ENCODE results near the gene MCC.

DNA sequence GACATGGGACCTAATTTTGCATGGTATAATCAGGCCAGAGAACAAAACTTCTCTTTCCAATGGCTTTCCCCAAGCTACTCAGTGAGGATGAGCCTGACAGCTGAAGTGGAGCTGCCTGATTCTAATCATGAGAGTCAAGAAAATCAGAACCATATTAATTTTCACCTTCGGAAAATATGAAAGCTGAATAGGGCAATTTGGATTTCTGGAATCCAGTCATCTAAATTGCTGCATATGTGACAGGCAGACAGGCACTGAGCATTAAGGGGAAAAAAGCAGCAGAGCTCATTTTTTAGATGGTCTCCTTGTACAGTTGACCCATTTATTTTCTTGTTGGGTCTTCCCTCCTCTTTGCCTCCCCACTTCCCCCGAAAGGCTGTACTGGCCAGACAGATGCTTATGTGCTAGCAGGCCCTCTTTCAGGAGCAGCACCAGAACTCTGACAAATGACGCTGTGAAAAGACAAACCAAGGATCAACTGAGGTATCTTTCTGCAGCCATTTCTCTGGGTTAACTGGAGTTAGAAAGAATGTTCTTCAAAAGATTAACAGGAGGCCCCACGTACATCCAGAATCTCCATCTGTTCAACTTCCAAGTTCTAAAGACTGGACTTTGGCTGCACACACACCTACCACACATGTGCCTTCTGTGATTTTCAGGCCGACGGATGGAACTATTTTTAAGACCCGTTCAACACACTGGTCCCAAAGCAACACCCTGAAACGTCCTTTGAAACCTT, 336.4 kb downstream of the MCC start:
- TF ChIP-seq, protein P1, sequence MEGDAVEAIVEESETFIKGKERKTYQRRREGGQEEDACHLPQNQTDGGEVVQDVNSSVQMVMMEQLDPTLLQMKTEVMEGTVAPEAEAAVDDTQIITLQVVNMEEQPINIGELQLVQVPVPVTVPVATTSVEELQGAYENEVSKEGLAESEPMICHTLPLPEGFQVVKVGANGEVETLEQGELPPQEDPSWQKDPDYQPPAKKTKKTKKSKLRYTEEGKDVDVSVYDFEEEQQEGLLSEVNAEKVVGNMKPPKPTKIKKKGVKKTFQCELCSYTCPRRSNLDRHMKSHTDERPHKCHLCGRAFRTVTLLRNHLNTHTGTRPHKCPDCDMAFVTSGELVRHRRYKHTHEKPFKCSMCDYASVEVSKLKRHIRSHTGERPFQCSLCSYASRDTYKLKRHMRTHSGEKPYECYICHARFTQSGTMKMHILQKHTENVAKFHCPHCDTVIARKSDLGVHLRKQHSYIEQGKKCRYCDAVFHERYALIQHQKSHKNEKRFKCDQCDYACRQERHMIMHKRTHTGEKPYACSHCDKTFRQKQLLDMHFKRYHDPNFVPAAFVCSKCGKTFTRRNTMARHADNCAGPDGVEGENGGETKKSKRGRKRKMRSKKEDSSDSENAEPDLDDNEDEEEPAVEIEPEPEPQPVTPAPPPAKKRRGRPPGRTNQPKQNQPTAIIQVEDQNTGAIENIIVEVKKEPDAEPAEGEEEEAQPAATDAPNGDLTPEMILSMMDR (IDR thresholded peaks at IDR 0.05; ENCODE audit: low read depth, low read length, missing input control): no peak
- TF ChIP-seq, protein P2, sequence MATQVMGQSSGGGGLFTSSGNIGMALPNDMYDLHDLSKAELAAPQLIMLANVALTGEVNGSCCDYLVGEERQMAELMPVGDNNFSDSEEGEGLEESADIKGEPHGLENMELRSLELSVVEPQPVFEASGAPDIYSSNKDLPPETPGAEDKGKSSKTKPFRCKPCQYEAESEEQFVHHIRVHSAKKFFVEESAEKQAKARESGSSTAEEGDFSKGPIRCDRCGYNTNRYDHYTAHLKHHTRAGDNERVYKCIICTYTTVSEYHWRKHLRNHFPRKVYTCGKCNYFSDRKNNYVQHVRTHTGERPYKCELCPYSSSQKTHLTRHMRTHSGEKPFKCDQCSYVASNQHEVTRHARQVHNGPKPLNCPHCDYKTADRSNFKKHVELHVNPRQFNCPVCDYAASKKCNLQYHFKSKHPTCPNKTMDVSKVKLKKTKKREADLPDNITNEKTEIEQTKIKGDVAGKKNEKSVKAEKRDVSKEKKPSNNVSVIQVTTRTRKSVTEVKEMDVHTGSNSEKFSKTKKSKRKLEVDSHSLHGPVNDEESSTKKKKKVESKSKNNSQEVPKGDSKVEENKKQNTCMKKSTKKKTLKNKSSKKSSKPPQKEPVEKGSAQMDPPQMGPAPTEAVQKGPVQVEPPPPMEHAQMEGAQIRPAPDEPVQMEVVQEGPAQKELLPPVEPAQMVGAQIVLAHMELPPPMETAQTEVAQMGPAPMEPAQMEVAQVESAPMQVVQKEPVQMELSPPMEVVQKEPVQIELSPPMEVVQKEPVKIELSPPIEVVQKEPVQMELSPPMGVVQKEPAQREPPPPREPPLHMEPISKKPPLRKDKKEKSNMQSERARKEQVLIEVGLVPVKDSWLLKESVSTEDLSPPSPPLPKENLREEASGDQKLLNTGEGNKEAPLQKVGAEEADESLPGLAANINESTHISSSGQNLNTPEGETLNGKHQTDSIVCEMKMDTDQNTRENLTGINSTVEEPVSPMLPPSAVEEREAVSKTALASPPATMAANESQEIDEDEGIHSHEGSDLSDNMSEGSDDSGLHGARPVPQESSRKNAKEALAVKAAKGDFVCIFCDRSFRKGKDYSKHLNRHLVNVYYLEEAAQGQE (IDR thresholded peaks at IDR 0.05): no peak
- TF ChIP-seq TAF1 (conservative IDR thresholded peaks at IDR 0.05) (no peak), RAD21 (IDR thresholded peaks at IDR 0.05) (no peak), GABPA (IDR thresholded peaks at IDR 0.05 in 1 of 2, conservative IDR thresholded peaks at IDR 0.05 in 1 of 2) (no peak), EGR1 (IDR thresholded peaks at IDR 0.05; ENCODE audit: low read depth in 2 of 2) (no peak), JUND (IDR thresholded peaks at IDR 0.05) (no peak), RXRA (IDR thresholded peaks at IDR 0.05) (no peak), SP1 (IDR thresholded peaks at IDR 0.05) (no peak), HNF4A (conservative IDR thresholded peaks at IDR 0.05) (peak; percentile 28 to 57), YY1 (IDR thresholded peaks at IDR 0.05) (no peak)
- TF ChIP-seq, protein P3, sequence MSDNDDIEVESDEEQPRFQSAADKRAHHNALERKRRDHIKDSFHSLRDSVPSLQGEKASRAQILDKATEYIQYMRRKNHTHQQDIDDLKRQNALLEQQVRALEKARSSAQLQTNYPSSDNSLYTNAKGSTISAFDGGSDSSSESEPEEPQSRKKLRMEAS (IDR thresholded peaks at IDR 0.05): no peak
- TF ChIP-seq, protein P4, sequence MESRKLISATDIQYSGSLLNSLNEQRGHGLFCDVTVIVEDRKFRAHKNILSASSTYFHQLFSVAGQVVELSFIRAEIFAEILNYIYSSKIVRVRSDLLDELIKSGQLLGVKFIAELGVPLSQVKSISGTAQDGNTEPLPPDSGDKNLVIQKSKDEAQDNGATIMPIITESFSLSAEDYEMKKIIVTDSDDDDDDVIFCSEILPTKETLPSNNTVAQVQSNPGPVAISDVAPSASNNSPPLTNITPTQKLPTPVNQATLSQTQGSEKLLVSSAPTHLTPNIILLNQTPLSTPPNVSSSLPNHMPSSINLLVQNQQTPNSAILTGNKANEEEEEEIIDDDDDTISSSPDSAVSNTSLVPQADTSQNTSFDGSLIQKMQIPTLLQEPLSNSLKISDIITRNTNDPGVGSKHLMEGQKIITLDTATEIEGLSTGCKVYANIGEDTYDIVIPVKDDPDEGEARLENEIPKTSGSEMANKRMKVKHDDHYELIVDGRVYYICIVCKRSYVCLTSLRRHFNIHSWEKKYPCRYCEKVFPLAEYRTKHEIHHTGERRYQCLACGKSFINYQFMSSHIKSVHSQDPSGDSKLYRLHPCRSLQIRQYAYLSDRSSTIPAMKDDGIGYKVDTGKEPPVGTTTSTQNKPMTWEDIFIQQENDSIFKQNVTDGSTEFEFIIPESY (IDR thresholded peaks at IDR 0.05): no peak
- TF ChIP-seq, protein P5, sequence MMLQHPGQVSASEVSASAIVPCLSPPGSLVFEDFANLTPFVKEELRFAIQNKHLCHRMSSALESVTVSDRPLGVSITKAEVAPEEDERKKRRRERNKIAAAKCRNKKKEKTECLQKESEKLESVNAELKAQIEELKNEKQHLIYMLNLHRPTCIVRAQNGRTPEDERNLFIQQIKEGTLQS (IDR thresholded peaks at IDR 0.05): no peak

Data from liver (tissue), 3 donors.